Measurements from ENCODE around the gene GNA12.

DNA sequence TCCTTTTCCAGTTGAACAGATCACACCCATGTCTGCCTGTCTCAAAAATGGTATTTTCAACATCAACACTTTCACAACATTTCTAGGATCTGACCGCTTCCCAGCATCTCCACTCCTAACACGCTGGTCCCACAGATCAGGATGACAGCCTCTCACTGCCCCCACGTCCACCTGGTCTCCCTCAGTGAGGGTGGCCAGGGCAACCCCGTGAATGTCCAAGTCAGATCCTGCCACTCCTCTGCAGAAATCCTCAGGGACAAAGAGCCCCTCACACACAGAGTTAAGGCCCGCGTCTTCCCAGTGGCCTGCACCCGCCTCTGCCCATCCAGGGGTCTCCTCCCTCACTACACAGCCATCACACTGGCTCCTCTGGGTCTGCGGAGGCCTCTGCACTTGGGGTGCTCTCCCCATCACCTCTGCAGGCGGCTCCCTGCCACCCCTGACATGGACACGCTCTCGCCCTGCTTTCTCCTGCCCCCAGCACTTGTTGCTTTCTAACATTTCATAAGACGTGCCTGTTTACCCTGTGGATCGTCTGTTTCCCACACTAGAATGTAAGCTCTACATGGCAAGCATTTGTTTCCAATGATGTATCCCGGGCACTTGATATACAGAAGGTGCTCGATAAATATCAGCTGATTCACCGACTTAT lies 20.0 kb downstream of the GNA12 start:
- TF ChIP-seq, protein P1, sequence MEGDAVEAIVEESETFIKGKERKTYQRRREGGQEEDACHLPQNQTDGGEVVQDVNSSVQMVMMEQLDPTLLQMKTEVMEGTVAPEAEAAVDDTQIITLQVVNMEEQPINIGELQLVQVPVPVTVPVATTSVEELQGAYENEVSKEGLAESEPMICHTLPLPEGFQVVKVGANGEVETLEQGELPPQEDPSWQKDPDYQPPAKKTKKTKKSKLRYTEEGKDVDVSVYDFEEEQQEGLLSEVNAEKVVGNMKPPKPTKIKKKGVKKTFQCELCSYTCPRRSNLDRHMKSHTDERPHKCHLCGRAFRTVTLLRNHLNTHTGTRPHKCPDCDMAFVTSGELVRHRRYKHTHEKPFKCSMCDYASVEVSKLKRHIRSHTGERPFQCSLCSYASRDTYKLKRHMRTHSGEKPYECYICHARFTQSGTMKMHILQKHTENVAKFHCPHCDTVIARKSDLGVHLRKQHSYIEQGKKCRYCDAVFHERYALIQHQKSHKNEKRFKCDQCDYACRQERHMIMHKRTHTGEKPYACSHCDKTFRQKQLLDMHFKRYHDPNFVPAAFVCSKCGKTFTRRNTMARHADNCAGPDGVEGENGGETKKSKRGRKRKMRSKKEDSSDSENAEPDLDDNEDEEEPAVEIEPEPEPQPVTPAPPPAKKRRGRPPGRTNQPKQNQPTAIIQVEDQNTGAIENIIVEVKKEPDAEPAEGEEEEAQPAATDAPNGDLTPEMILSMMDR (IDR thresholded peaks at IDR 0.05) = no peak
- no peak for TF ChIP-seq POLR2A (IDR thresholded peaks at IDR 0.05)

Measured in lower leg skin (tissue), 3 donors.